ENCODE results near the gene ELMO1.

ELMO1 gene

GRCh38 chr7:37255327-37255944, 193.2 kb downstream of the ELMO1 start:
- DNase-seq: no peak

- no peak for DNase-seq
Observed at GRCh38 chr7:37251222-37251621, 197.4 kb downstream of the ELMO1 start.

DNA sequence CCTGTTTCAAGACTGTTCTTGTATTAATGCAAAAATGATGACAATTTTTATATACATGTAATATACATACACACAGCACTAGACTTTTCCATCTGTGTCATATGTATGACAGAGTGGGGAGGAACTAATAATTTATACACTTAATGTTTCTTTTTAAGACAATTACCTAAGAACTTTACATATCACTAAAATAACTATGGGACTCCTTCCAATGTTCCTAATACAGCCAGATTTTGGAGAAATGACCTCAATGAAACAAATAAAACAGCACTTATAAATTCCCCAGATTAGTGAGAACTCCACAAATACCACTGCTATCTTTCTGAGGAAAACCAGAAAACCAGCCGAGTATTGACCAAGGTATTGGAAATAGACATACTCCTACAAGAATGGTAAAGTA, 199.4 kb downstream of the ELMO1 start:
- no peak for DNase-seq

- DNase-seq: no peak
Observed at GRCh38 chr7:37248396-37248861, 200.2 kb downstream of the ELMO1 start.

- DNase-seq: no peak
Observed at GRCh38 chr7:37247861-37248260, 200.8 kb downstream of the ELMO1 start.

GRCh38 chr7:37245590-37245989, 203.1 kb downstream of the ELMO1 start:
- no peak for DNase-seq

GRCh38 chr7:37236906-37237305, 211.8 kb downstream of the ELMO1 start:
- no peak for DNase-seq

- no peak for DNase-seq
Observed at GRCh38 chr7:37235813-37236212, 212.9 kb downstream of the ELMO1 start.

- peak; percentile 34 for DNase-seq
Observed at GRCh38 chr7:37234928-37235327, 213.7 kb downstream of the ELMO1 start.

GRCh38 chr7:37234334-37234733, 214.3 kb downstream of the ELMO1 start:
- DNase-seq: no peak

- no peak for DNase-seq
Observed at GRCh38 chr7:37231613-37232012, 217.1 kb downstream of the ELMO1 start.

- no peak for DNase-seq
Observed at GRCh38 chr7:37230221-37230620, 218.4 kb downstream of the ELMO1 start.

GRCh38 chr7:37229381-37229780, 219.3 kb downstream of the ELMO1 start:
- no peak for DNase-seq

GRCh38 chr7:37225285-37225969, 223.2 kb downstream of the ELMO1 start:
- peak; percentile 23 for DNase-seq

GRCh38 chr7:37224746-37225145, 223.9 kb downstream of the ELMO1 start:
- DNase-seq: no peak

DNA sequence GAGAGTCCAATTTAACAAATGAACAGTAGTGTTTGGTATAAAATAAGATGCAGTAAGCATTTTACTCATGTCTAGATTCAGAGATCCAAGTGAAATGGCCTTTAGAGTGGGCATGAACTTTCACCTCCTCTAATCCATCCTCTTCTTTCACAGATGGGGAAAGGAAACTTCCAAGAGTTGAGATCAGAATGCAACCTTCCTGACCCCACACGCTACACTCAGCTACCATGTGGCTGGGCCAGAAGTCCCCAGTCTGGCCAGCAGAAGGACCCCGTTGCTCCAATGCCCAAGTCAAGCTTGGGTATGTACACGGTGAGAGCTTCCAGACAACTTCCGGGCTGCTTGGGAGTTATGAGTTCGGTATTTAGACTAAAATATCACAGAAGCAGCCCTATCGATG, 228.0 kb downstream of the ELMO1 start:
- DNase-seq: no peak

- no peak for DNase-seq
Observed at GRCh38 chr7:37218956-37219355, 229.7 kb downstream of the ELMO1 start.

DNA sequence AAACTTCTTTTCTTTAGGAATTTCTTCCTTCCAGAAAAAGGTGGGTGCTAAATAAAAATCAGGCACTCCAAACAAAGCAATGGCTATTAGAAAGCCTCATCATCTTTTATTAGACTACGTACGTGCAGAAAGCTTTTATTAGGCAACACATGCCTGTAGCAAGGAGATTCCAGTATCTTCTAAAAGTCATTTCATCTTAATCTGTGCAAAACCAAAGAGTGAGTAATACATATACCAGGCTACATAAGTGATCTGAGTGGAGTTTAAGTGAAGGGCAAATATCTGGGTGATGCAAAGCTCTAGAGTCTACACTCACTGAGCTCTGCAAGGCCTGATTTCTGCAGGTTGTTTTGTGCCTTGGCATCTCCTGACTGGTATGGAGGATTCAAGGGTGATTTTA, 231.7 kb downstream of the ELMO1 start:
- DNase-seq: no peak

- no peak for DNase-seq
Observed at GRCh38 chr7:37216156-37216852, 232.4 kb downstream of the ELMO1 start.

GRCh38 chr7:37215290-37215923, 233.3 kb downstream of the ELMO1 start:
- DNase-seq: no peak

DNA sequence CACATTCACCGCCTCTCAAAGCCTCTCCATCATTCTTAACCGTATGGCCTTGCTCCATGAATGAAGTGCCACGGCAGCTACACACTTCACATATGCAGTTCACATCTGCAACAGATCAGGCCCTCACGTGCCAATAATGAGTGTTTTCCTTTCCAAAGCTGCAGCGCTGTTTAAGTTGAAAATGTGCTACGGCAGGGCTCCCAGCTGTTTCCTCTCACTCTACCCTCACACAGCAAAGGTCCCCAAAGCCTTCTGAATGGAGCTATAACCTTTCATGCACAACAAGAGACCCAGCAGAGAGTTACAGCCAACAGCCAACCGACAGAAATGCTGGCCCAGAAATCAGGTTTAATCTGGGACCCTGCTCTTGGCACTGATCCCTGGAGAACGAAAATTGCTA, 236.1 kb downstream of the ELMO1 start:
- DNase-seq: peak; percentile 33

GRCh38 chr7:37212051-37212450, 236.6 kb downstream of the ELMO1 start:
- no peak for DNase-seq

DNA sequence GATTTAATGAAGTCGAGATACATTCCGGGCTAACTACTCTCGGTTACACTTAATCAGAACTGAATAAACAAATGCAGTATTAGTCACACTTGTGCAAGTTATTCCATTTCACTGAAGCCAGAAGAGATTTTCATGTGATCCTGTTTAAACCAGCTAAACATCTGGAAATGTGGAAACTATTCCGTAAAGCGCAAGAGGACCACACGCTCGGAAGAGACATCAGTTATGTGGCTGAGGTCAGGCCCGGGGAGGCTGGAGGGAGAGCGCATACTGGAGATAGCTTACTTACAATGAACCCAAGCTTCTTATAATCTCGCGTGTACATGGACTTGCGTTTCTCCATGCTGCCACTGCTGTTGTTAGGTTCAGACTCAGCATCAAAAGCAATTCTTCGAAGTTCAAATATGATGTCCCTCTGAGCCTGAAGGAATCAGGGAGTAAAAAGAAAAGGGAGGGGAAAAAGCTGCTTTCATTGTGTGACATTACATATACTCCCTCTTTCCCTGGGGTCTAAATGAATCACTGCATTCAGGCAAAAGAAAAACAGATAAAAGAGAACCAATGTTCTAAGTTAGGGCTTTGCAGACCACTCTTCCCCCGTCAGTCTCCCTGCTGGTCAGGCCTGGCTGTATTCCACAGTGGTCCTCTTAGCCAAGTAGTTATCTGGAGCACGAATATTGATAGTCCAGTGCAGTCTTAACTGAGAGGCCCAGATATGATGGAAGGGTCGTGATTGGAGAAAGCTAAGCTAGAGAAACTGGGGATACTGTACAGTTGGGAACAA, 237.4 kb downstream of the ELMO1 start:
- no peak for DNase-seq

All from NCI-H69 (cell line).